Ovary (tissue), 9 donors: ENCODE measurements around the gene PXYLP1. TPM values are rescaled to one million over a fixed set of nuclear protein-coding genes. Genes with fewer than 3 reads are reported as not detected.

Source experiments
- DNase-seq, 5 donors: peaks; one replicate each; pipeline ENCODE4 v3.0.0-alpha.2; 2019 to 2020
- H3K27ac ChIP-seq, 2 donors: fragments of 200-600 bp; one replicate each; pipeline versions ENCODE4 v1.5.1 to v1.8.0; 2019 to 2022
- H3K27me3 ChIP-seq: fragments of 200-600 bp; one replicate; pipeline ENCODE4 v1.8.0; 2022
- H3K36me3 ChIP-seq: fragments of 200-600 bp; sonication (generic); one replicate; pipeline ENCODE4 v1.5.1; 2019
- H3K4me1 ChIP-seq: one replicate; pipeline ENCODE4 v1.8.1; 2013; ENCODE audit warnings: mild to moderate bottlenecking, moderate library complexity; ENCODE audit not compliant: insufficient read depth
- H3K4me3 ChIP-seq: fragments of 200-600 bp; sonication (generic); one replicate; pipeline ENCODE4 v1.5.1; 2017
- H3K9me3 ChIP-seq, 2 donors: fragments of 200-600 bp in 1 of 2; sonication (generic) in 1 of 2; one replicate each; pipeline versions ENCODE4 v1.5.1 to v1.8.1; 2013 to 2019; ENCODE audit warnings: mild to moderate bottlenecking in 1 of 2, moderate library complexity in 1 of 2
- CTCF ChIP-seq, 3 donors: fragments of 450-650 bp in 2 of 3; fragments of 200-600 bp in 1 of 3; IDR thresholded peaks; one replicate each; pipeline versions ENCODE4 v1.5.1 to v1.8.0; 2016 to 2022; ENCODE audit warnings: antibody characterized with exemption in 3 of 3, mild to moderate bottlenecking in 1 of 3
- EP300 ChIP-seq: sonication (generic); formaldehyde crosslinking; IDR thresholded peaks from one replicate; pipeline ENCODE4 v1.6.1; 2017; ENCODE audit warnings: antibody characterized with exemption
- POLR2A ChIP-seq: fragments of 450-650 bp; IDR thresholded peaks from one replicate; pipeline ENCODE4 v1.6.1; 2017; ENCODE audit warnings: antibody characterized with exemption, mild to moderate bottlenecking, moderate library complexity
- WGBS, 3 donors: extraction: QIAGEN DNeasy Blood & Tissue Kit in 1 of 3; methylation state at CpG; one replicate each; pipeline versions ENCODE4 v1.1.5 to v1.1.7; 2013 to 2017; 5-methylcytosine and 5-hydroxymethylcytosine counted together
- intact Hi-C, 4 donors: fragments of 100-400 bp; cut with DNase I; formaldehyde crosslinking; loops; one replicate each; pipeline versions ENCODE4 v1.11.0 to v1.15.1; 2022 to 2023
- polyA plus RNA-seq, 2 donors: library from polyadenylated mRNA; stranded (reverse); fragments of 200-250 nt in 1 of 2; fragments of 350-450 nt in 1 of 2; fragmentation: Illumina TruSeq in 1 of 2; extraction: RNeasy Lipid Tissue Mini Kit (QIAGEN cat#74804) in 1 of 2; gene quantifications; one replicate each; pipeline ENCODE4 v1.2.3, GENCODE V29; 2013 to 2014
- total RNA-seq, 7 donors: library from RNA; depleted of rRNA in 2 of 7; stranded (reverse); fragments of >200 nt in 2 of 7; fragmentation: NEBNext Ultra II Directional in 3 of 7; extraction: Animal tissue kit (Norgen Biotek cat#: 25700) in 3 of 7; gene quantifications; one replicate each; pipeline versions ENCODE4 v1.1.0 to v1.2.4, GENCODE V29; 2016 to 2023
- donor health status: DM: no; HTN: no; CAD: no; lungs with moderate emphysema.
- donor health status: DM: no; HTN: no; CAD: no.
- donor health status: Bipolar disorder and iron deficiency.
- donor health status: DM: yes; HTN: yes; CAD: no.
- donor health status: DM: no; HTN: no; CAD: no.
- donor health status: DM: yes; HTN: yes; CAD: no.

Gene PXYLP1
- total and polyA plus RNA-seq, 9 donors = 6.5 to 23.0 (median 15.7) TPM

GRCh38 chr3:141256820-141257219 is 25.2 kb downstream of the PXYLP1 start:
- no peak for DNase-seq
- no peak for TF ChIP-seq POLR2A
- no peak for TF ChIP-seq EP300
- TF ChIP-seq CTCF (IDR thresholded peaks at IDR 0.05) = no peak
- 90 to 92% (median 92%) methylated on average over 6 of the region's 6 CpGs for WGBS, 3 donors
- Histone ChIP-seq H3K4me1 (no peaks in the 10 kb centered on the region), H3K4me3 (no peak overlapping the region), H3K36me3 (no peaks in the 10 kb centered on the region), H3K27ac (no peak overlapping the region), H3K27me3 (no peaks in the 10 kb centered on the region), H3K9me3 (no peaks in the 10 kb centered on the region)
- intact Hi-C loops = no loop called here

- no peak for DNase-seq
- Histone ChIP-seq H3K4me1 (no peaks in the 10 kb centered on the region), H3K4me3 (no peak overlapping the region), H3K9me3 (no peaks in the 10 kb centered on the region), H3K36me3 (no peaks in the 10 kb centered on the region), H3K27ac (no peak overlapping the region), H3K27me3 (no peaks in the 10 kb centered on the region)
- TF ChIP-seq CTCF (IDR thresholded peaks at IDR 0.05) = no peak
- TF ChIP-seq EP300 = no peak
- no peak for TF ChIP-seq POLR2A
- intact Hi-C loops = no loop called here
- 83 to 91% (median 88%) methylated on average over 8 of the region's 8 CpGs for WGBS, 3 donors
Measured at GRCh38 chr3:141257961-141258360, 26.3 kb downstream of the PXYLP1 start.

- intact Hi-C loops = no loop called here
- H3K27ac ChIP-seq = no peak overlapping the region
- 75 to 97% (median 96%) methylated on average over 2 of the region's 2 CpGs for WGBS, 3 donors
- no peak for DNase-seq
- no peaks in the 10 kb centered on the region for H3K9me3 ChIP-seq
- no peaks in the 10 kb centered on the region for H3K27me3 ChIP-seq
- no peaks in the 10 kb centered on the region for H3K36me3 ChIP-seq
- H3K4me3 ChIP-seq = no peak overlapping the region
- no peak for TF ChIP-seq CTCF (IDR thresholded peaks at IDR 0.05)
- TF ChIP-seq POLR2A = no peak
- no peak for TF ChIP-seq EP300
- H3K4me1 ChIP-seq = no peaks in the 10 kb centered on the region
Measured at GRCh38 chr3:141258973-141259372, 27.3 kb downstream of the PXYLP1 start.

GRCh38 chr3:141259821-141260629 is 28.4 kb downstream of the PXYLP1 start:
- WGBS, 3 donors = 82 to 88% (median 83%) methylated on average over 15 of the region's 15 CpGs
- Histone ChIP-seq H3K4me3 (no peak overlapping the region), H3K27ac (no peak overlapping the region), H3K9me3 (no peaks in the 10 kb centered on the region), H3K36me3 (no peaks in the 10 kb centered on the region), H3K4me1 (no peaks in the 10 kb centered on the region), H3K27me3 (no peaks in the 10 kb centered on the region)
- DNase-seq = no peak
- no peak for TF ChIP-seq CTCF (IDR thresholded peaks at IDR 0.05)
- no peak for TF ChIP-seq EP300
- no peak for TF ChIP-seq POLR2A
- intact Hi-C loops = no loop called here
